Measurements from ENCODE around the gene COL15A1.

The COL15A1 gene

GRCh38 chr9:98985596-98985995 is 41.9 kb downstream of the COL15A1 start:
- no peak overlapping the region for H3K4me3 ChIP-seq (replicated peaks in 1 of 2; ENCODE audit: low read depth in 2 of 2, low read length in 2 of 2)
- no peak for TF ChIP-seq CTCF (IDR thresholded peaks at IDR 0.05; ENCODE audit: low read depth, low read length)
- DNase-seq (ENCODE audit: low read depth in 2 of 2), result no peak

DNA sequence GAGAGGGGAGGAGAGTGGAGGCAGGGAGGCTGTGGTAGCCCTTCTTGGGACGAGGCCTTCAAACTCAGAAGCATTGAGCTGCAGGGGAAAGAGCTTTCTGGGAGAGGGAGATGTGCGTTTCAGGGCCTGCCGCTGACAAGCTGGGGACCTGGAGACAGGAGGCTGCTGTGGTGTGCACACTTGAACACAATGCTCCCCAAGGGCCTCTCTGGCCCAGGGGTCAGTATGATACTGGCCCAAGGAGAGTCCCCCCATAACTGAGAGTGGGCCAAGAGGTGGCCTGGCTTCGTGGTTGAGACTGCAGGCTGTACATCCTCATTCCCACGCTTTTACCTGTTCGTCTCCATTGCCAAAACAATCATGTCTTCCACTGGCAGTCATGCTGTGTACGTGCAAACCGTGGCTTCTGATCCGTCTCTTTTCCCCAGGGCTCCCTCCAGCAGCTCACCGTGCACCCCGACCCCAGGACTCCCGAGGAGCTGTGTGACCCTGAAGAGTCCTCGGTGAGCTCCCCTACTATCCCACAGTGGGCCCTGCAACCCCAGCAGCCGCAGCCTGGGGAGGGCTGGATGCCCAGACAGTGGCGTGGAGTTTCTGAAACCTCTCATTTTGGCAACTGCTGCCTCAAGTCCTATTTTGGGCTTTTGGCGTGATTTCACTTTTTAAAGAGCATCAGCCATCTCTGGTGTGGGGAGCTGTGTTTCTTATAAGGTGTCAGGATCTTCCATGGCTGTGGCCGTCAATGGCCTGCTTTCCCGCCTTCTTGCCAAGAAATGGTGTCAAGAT is 43.4 kb downstream of the COL15A1 start:
- no peak for DNase-seq (ENCODE audit: low read depth in 2 of 2)
- H3K4me3 ChIP-seq (replicated peaks in 1 of 2; ENCODE audit: low read depth in 2 of 2, low read length in 2 of 2), result no peak overlapping the region
- no peak for TF ChIP-seq CTCF (IDR thresholded peaks at IDR 0.05; ENCODE audit: low read depth, low read length)

DNA sequence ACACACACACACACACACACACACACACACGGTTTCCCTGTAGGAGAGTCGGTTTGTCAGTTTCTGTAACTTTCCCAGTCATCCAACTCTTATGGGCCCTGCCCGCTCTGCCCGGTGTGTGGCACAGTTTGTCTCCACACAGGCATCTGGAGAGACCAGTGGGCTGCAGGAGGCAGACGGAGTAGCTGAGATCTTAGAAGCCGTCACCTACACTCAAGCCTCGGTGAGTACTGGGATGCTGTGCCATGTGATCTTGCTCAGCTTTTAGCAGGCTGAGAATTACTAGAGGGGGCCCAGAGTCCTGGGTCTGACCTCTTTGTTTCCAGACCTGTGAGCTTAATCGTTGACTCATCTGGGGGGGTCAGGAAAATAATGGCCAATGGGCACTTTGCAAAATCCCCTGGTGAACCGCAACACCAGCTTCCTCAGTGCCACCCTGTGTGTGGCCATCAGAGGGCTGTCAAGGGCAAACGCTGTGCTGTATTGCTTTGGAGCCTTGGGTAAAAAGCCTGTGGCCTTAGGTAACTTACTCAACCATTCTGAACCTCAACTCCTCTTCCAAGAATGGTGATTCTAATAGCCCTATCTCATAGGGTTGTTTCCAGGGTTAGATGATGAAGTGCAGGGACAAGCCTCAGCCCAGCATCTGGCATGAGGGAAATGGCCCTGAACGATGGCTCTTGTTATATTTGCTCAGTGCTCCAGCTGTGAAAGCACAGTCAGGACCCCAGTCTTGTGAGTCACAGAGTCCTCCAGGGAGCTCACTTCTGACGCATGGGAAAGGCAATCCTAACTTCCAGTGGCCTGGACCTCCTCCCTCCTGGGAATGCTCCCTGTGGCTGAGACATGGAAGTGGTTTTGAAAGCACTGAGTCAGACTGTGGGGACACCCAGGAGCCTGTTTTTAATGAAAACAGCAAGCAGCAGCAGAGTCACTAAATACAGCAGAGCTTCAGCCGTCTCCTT is 45.6 kb downstream of the COL15A1 start:
- peak; percentile 75 to 100 for DNase-seq (ENCODE audit: low read depth in 2 of 2)
- TF ChIP-seq CTCF (IDR thresholded peaks at IDR 0.05; ENCODE audit: low read depth, low read length), result peak; percentile 43
- no peak overlapping the region for H3K4me3 ChIP-seq (replicated peaks in 1 of 2; ENCODE audit: low read depth in 2 of 2, low read length in 2 of 2)

DNA sequence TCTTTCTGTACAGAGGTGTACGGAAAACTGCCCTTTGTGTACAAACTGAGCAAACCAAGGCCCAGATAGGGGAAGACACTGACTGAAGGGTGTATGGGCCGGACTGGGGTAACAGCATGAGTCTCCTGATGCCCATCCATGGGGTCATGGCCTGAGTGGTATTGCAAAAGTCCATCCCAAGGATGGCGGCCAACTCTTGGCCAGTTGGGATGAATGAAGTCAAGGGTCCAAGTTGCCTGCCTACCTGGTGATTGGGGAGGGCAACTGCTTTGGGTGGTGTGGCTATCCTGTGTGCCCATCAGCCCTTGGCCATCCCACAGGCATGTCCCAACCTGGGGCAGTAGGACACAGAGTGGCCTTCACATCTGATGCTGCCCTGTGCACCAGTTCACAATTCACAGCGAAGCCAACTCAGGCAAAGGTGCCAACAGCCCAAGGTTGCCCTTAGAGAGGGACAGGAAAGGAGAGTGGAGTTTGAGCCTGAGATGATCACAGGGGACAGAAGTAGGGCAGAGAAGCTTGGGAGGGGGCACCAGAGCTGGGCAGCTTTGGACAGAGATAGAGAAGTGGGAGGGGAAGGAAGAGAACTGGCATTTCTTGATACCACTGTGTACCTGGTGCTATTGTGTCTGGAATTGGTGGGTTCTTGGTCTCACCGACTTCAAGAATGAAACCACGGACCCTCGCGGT is 46.6 kb downstream of the COL15A1 start:
- no peak for TF ChIP-seq CTCF (IDR thresholded peaks at IDR 0.05; ENCODE audit: low read depth, low read length)

DNA sequence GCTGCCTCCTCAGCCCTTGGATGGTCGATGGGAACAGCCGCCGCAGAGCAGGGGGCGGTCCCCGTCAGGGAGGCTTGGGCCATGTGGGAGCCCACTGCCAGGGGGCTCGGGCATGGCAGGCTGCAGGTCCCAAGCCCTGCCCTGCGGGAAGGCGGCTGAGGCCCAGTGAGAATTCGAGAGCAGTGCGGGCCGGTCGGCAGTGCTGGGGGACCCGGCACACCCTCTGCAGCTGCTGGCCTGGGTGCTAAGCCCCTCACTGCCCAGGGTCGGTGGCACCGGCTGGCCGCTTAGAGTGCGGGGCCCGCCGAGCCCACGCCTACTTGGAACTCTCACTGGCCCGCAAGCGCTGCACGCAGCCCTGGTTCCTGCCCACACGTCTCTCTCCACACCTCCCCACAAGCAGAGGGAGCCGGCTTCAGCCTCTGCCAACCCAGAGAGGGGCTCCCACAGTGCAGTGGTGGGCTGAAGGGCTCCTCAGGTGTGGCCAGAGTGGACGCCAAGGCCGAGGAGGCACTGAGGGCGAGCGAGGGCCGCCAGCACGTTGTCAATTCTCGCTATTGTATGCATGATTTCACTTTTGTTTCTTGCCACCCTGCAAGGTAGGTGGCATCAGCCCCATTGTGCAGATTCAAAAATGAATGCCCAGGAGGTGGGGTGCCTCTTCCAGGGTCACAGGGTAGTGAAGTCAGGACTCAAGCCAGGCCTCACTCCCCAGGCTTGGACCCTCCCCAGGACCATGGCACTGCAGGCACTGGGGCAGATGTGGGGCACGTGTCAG is 48.6 kb downstream of the COL15A1 start:
- H3K4me3 ChIP-seq (replicated peaks in 1 of 2; ENCODE audit: low read depth in 2 of 2, low read length in 2 of 2), result no peak overlapping the region
- no peak for TF ChIP-seq CTCF (IDR thresholded peaks at IDR 0.05; ENCODE audit: low read depth, low read length)
- DNase-seq (ENCODE audit: low read depth in 2 of 2), result no peak

More for the DNA sequence above, 46.6 kb downstream of the COL15A1 start:
- no peak for DNase-seq (ENCODE audit: low read depth in 2 of 2)
- H3K4me3 ChIP-seq (replicated peaks in 1 of 2; ENCODE audit: low read depth in 2 of 2, low read length in 2 of 2), result no peak overlapping the region

Measured in cardiac fibroblast (primary cell).